HepG2 (cell line): Measurements from ENCODE around the gene GFY. TPM values are rescaled to one million over a fixed set of nuclear protein-coding genes. Genes with fewer than 3 reads are reported as not detected.

Experiments used
- FOXA1 ChIP-seq, 2 experiments: fragments of 450-650 bp in 1 of 2; sonication (generic) in 1 of 2; formaldehyde crosslinking in 1 of 2; IDR thresholded peaks; 2 replicates each; pipeline versions ENCODE4 v1.4.0 to v1.6.1; 2016 to 2020; ENCODE audit warnings: missing genetic modification reagents in 1 of 2
- HDAC2 ChIP-seq: sonication (generic); formaldehyde crosslinking; IDR thresholded peaks from 2 replicates; pipeline ENCODE4 v1.4.0; 2020; ENCODE audit warnings: missing genetic modification reagents
- HOXA9 ChIP-seq: sonication (generic); formaldehyde crosslinking; IDR thresholded peaks from 2 replicates; pipeline ENCODE4 v1.8.1; 2022; ENCODE audit warnings: missing genetic modification reagents, mild to moderate bottlenecking, moderate library complexity, borderline replicate concordance
- IKZF5 ChIP-seq: IDR thresholded peaks from 2 replicates; pipeline ENCODE4 v1.6.1; 2018; ENCODE audit warnings: missing genetic modification reagents, mild to moderate bottlenecking, missing compliant biosample characterization
- IRF2 ChIP-seq: IDR thresholded peaks from 2 replicates; pipeline ENCODE4 v1.6.1; 2018; ENCODE audit warnings: missing genetic modification reagents, missing compliant biosample characterization
- ISL2 ChIP-seq: sonication (generic); formaldehyde crosslinking; IDR thresholded peaks from 2 replicates; pipeline ENCODE4 v1.5.0; 2020; ENCODE audit warnings: missing genetic modification reagents
- JDP2 ChIP-seq: sonication (generic); formaldehyde crosslinking; IDR thresholded peaks from 2 replicates; pipeline ENCODE4 v1.8.1; 2022; ENCODE audit warnings: missing genetic modification reagents, borderline replicate concordance
- LCORL ChIP-seq, 2 experiments: fragments of 450-650 bp in 1 of 2; sonication (generic) in 1 of 2; formaldehyde crosslinking in 1 of 2; IDR thresholded peaks; 2 replicates each; pipeline versions ENCODE4 v1.5.0 to v1.6.1; 2017 to 2020; ENCODE audit warnings: antibody characterized with exemption in 1 of 2, missing genetic modification reagents in 1 of 2
- NFYB ChIP-seq: sonication (generic); formaldehyde crosslinking; IDR thresholded peaks from 2 replicates; pipeline ENCODE4 v1.4.0; 2020; ENCODE audit warnings: missing genetic modification reagents
- SMARCE1 ChIP-seq: fragments of 450-650 bp; IDR thresholded peaks from 2 replicates; pipeline ENCODE4 v1.6.1; 2017; ENCODE audit warnings: borderline replicate concordance
- SP140L ChIP-seq: sonication (generic); formaldehyde crosslinking; IDR thresholded peaks from 2 replicates; pipeline ENCODE4 v1.4.0; 2020; ENCODE audit warnings: missing genetic modification reagents, borderline replicate concordance
- TBX2 ChIP-seq: sonication (generic); formaldehyde crosslinking; IDR thresholded peaks from 2 replicates; pipeline ENCODE4 v1.5.0; 2020; ENCODE audit warnings: missing genetic modification reagents, mild to moderate bottlenecking, borderline replicate concordance
- USF2 ChIP-seq, 2 experiments: sonication (generic) in 1 of 2; formaldehyde crosslinking in 1 of 2; IDR thresholded peaks; 2 replicates each; pipeline versions ENCODE4 v1.5.1 to v1.6.1; 2011 to 2020; ENCODE audit warnings: borderline replicate concordance in 1 of 2, low read depth in 1 of 2, low read length in 1 of 2, mild to moderate bottlenecking in 1 of 2, missing genetic modification reagents in 1 of 2, moderate library complexity in 1 of 2
- ZNF567 ChIP-seq: sonication (generic); formaldehyde crosslinking; IDR thresholded peaks from 2 replicates; pipeline ENCODE4 v1.8.1; 2023; ENCODE audit warnings: mild to moderate bottlenecking, missing genetic modification reagents, borderline replicate concordance
- polyA plus RNA-seq, 8 experiments: library from polyadenylated mRNA; depleted of rRNA in 3 of 8; stranded (reverse) in 7 of 8; unstranded in 1 of 8; fragments of >200 nt; fragmentation: Illumina TruSeq in 4 of 8; extraction: Trizol in 4 of 8; gene quantifications; 2 replicates each; pipeline versions ENCODE4 v1.2.1 to v1.2.3, GENCODE V29; 2011 to 2016; ENCODE audit warnings: low read depth in 4 of 8, missing spikeins in 1 of 8, mixed read lengths in 1 of 8; ENCODE audit not compliant: insufficient read depth in 1 of 8
- total RNA-seq, 5 experiments: library from RNA; depleted of rRNA; stranded (reverse); fragments of >200 nt; fragmentation: Illumina TruSeq; extraction: Trizol; gene quantifications; 2 replicates each; pipeline ENCODE4 v1.2.3, GENCODE V29; 2016; ENCODE audit warnings: low read depth in 1 of 5
- TF ChIP-seq, protein P1 (sequence below): sonication (generic); formaldehyde crosslinking; IDR thresholded peaks from 2 replicates; pipeline ENCODE4 v1.4.0; 2020; ENCODE audit warnings: missing genetic modification reagents, borderline replicate concordance
- TF ChIP-seq, protein P2 (sequence below): sonication (generic); formaldehyde crosslinking; IDR thresholded peaks from 2 replicates; pipeline ENCODE4 v1.4.0; 2020; ENCODE audit warnings: mild to moderate bottlenecking, missing genetic modification reagents
- TF ChIP-seq, protein P3 (sequence below): sonication (generic); formaldehyde crosslinking; IDR thresholded peaks from 2 replicates; pipeline ENCODE4 v1.4.0; 2020; ENCODE audit warnings: missing genetic modification reagents, borderline replicate concordance

GFY gene
- total and polyA plus RNA-seq, 2 of the 13 experiments (the other 11 are each of a cell fraction or from before 2014, with no cell fraction given): not detected

DNA sequence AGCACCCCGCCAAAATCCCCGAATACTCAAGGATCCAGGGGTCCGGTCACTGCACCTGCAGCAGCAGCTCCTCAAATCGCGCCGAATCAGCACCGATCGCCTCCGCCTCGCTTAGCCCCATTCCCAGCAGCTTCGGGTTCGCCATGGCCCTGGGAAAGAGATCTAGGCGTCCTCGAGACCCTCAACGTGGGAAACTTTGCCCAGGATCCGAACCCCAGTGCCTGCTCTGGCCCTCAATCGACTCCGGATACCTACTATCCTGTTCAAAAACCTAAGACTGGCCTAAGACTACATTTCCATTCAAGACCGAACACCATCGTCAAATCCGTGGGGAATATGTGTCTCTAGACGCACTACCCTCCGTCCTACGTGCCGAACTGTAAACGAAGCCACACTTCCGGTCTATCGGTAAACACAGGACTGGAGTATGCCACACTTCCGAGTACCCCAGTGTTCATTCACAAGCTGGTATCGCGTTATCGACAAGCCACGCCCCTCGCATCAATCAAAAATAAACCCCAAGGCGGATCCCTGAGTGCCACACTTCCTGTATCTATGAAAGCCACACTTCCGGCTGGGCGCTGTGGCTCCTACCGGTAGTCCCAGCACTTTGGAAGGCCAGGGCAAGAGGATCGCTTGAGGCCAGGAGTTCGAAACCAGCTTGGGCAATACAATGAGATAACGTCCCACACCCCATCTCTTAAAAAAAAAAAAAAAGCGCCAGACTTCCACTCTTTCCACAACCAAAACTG is 26.4 kb downstream of the GFY start, which contains the start of gene PIH1D1 (continued):
- TF ChIP-seq USF2 (IDR thresholded peaks at IDR 0.05; ENCODE audit: low read depth, low read length): no peak
- no peak for TF ChIP-seq USF2 (CRISPR knock-in tag; IDR thresholded peaks at IDR 0.05; ENCODE audit: borderline replicate concordance)
- TF ChIP-seq IKZF5 (CRISPR knock-in tag): peak; percentile 63; the same call in 1 of the 2 replicates
- TF ChIP-seq, protein P1, sequence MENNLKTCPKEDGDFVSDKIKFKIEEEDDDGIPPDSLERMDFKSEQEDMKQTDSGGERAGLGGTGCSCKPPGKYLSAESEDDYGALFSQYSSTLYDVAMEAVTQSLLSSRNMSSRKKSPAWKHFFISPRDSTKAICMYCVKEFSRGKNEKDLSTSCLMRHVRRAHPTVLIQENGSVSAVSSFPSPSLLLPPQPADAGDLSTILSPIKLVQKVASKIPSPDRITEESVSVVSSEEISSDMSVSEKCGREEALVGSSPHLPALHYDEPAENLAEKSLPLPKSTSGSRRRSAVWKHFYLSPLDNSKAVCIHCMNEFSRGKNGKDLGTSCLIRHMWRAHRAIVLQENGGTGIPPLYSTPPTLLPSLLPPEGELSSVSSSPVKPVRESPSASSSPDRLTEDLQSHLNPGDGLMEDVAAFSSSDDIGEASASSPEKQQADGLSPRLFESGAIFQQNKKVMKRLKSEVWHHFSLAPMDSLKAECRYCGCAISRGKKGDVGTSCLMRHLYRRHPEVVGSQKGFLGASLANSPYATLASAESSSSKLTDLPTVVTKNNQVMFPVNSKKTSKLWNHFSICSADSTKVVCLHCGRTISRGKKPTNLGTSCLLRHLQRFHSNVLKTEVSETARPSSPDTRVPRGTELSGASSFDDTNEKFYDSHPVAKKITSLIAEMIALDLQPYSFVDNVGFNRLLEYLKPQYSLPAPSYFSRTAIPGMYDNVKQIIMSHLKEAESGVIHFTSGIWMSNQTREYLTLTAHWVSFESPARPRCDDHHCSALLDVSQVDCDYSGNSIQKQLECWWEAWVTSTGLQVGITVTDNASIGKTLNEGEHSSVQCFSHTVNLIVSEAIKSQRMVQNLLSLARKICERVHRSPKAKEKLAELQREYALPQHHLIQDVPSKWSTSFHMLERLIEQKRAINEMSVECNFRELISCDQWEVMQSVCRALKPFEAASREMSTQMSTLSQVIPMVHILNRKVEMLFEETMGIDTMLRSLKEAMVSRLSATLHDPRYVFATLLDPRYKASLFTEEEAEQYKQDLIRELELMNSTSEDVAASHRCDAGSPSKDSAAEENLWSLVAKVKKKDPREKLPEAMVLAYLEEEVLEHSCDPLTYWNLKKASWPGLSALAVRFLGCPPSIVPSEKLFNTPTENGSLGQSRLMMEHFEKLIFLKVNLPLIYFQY (CRISPR knock-in tag): no peak
- peak; percentile 89 for TF ChIP-seq IRF2 (CRISPR knock-in tag)
- TF ChIP-seq HDAC2 (CRISPR knock-in tag): peak; percentile 46; the same call in 1 of the 2 replicates
- TF ChIP-seq HOXA9: no peak
- no peak for TF ChIP-seq NFYB (CRISPR knock-in tag)
- no peak for TF ChIP-seq JDP2
- no peak for TF ChIP-seq SMARCE1
- no peak for TF ChIP-seq ZNF567 (CRISPR knock-in tag)
- TF ChIP-seq, protein P2, sequence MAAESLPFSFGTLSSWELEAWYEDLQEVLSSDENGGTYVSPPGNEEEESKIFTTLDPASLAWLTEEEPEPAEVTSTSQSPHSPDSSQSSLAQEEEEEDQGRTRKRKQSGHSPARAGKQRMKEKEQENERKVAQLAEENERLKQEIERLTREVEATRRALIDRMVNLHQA: no peak
- TF ChIP-seq TBX2 (CRISPR knock-in tag): peak; percentile 52; the same call in 1 of the 2 replicates
- peak; percentile 69; the same call in 1 of the 2 replicates for TF ChIP-seq FOXA1 (IDR thresholded peaks at IDR 0.05)
- peak; percentile 97 for TF ChIP-seq FOXA1 (CRISPR knock-in tag; IDR thresholded peaks at IDR 0.05)
- TF ChIP-seq ISL2 (CRISPR knock-in tag): no peak
- TF ChIP-seq, protein P3, sequence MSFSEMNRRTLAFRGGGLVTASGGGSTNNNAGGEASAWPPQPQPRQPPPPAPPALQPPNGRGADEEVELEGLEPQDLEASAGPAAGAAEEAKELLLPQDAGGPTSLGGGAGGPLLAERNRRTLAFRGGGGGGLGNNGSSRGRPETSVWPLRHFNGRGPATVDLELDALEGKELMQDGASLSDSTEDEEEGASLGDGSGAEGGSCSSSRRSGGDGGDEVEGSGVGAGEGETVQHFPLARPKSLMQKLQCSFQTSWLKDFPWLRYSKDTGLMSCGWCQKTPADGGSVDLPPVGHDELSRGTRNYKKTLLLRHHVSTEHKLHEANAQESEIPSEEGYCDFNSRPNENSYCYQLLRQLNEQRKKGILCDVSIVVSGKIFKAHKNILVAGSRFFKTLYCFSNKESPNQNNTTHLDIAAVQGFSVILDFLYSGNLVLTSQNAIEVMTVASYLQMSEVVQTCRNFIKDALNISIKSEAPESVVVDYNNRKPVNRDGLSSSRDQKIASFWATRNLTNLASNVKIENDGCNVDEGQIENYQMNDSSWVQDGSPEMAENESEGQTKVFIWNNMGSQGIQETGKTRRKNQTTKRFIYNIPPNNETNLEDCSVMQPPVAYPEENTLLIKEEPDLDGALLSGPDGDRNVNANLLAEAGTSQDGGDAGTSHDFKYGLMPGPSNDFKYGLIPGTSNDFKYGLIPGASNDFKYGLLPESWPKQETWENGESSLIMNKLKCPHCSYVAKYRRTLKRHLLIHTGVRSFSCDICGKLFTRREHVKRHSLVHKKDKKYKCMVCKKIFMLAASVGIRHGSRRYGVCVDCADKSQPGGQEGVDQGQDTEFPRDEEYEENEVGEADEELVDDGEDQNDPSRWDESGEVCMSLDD (CRISPR knock-in tag): no peak
- no peak for TF ChIP-seq LCORL (IDR thresholded peaks at IDR 0.05)
- TF ChIP-seq LCORL (CRISPR knock-in tag; IDR thresholded peaks at IDR 0.05): 0 out of 2 replicates have a peak, but pooled peaks have one; percentile 35
- TF ChIP-seq SP140L (CRISPR knock-in tag): no peak
